K562 (cell line): ENCODE results near the gene UAP1. TPM values are rescaled to one million over a fixed set of nuclear protein-coding genes. Genes with fewer than 3 reads are reported as not detected.

Source experiments
- ATAC-seq: fragments of 200-7000 bp; cut with Tn5 transposase; 3 replicates; pipeline ENCODE4 v1.9.1; 2020; ENCODE audit warnings: moderate library complexity
- BruUV-seq: library from RNA; stranded (reverse); fragments of 400-500 nt; replicated peaks from 2 replicates; lab custom pipeline; 2021; lab: Mats Ljungman, UMichigan
- CTCF ChIA-PET: fragments of 300-600 bp; formaldehyde crosslinking; extraction: SDS; loops from one replicate; lab custom pipeline; 2021; ENCODE audit warnings: low intra/inter-chr PET ratio; lab: Yijun Ruan, JAX
- POLR2A ChIA-PET: fragments of 300-600, 350-650 bp; sonication (Branson Sonifier 250); formaldehyde crosslinking; extraction: SDS; loops from one replicate; lab custom pipeline; 2021; ENCODE audit warnings: antibody characterized with exemption, inconsistent platforms; lab: Yijun Ruan, JAX
- DNase-seq, 4 experiments: peaks; one replicate each; pipeline versions ENCODE4 v3.0.0 to v3.0.0-alpha.2; 2011 to 2018; ENCODE audit warnings: low spot score in 3 of 4, mixed read lengths in 3 of 4; ENCODE audit errors: extremely low read depth in 1 of 4
- FAIRE-seq: peaks from 2 replicates; lab custom pipeline; 2011; peaks lifted over from hg19 to GRCh38; lab: Jason Lieb, UNC
- H2AFZ ChIP-seq: 2 replicates; pipeline ENCODE4 v1.6.0; 2011; ENCODE audit warnings: low read depth, low read length, control low read depth, inconsistent platforms
- H3K27ac ChIP-seq: fragments of 200-600 bp; 3 replicates; pipeline ENCODE4 v1.8.0; 2011; ENCODE audit warnings: low read depth, mild to moderate bottlenecking, control low read depth, inconsistent platforms, low read length, moderate library complexity, mixed read lengths; ENCODE audit errors: extremely low read depth
- H3K27me3 ChIP-seq, 2 experiments: fragments of 300-600 bp in 1 of 2; 2 replicates in 1 of 2; 3 replicates in 1 of 2; pipeline versions ENCODE4 v1.6.0 to v1.8.0; 2011; ENCODE audit warnings: inconsistent platforms in 2 of 2, low read length in 2 of 2, mild to moderate bottlenecking in 1 of 2, mixed read lengths in 1 of 2, moderate library complexity in 1 of 2; ENCODE audit not compliant: control insufficient read depth in 2 of 2, insufficient read depth in 2 of 2
- H3K36me3 ChIP-seq: fragments of 300-600 bp; 3 replicates; pipeline ENCODE4 v1.8.0; 2011; ENCODE audit warnings: mild to moderate bottlenecking, low read length, inconsistent platforms; ENCODE audit not compliant: control insufficient read depth, insufficient read depth
- H3K4me1 ChIP-seq, 2 experiments: fragments of 200-600 bp in 1 of 2; replicated peaks in 1 of 2; 2 replicates in 1 of 2; 3 replicates in 1 of 2; pipeline versions ENCODE4 v1.5.1 to v1.8.0; 2011; ENCODE audit warnings: inconsistent platforms in 2 of 2, low read length in 2 of 2, mild to moderate bottlenecking in 1 of 2, mixed read lengths in 1 of 2, moderate library complexity in 1 of 2; ENCODE audit not compliant: control insufficient read depth in 2 of 2, insufficient read depth in 2 of 2
- H3K4me2 ChIP-seq: 2 replicates; pipeline ENCODE4 v1.6.1; 2011; ENCODE audit warnings: low read length, control low read depth, inconsistent platforms, mixed read lengths; ENCODE audit not compliant: insufficient read depth
- H3K4me3 ChIP-seq: fragments of 200-600 bp; sonication (generic), shearing (Covaris generic); 2 replicates; pipeline ENCODE4 v1.5.1; 2016; ENCODE audit warnings: control low read depth, inconsistent platforms
- H3K79me2 ChIP-seq: fragments of 200-600 bp; 3 replicates; pipeline ENCODE4 v1.8.0; 2011; ENCODE audit warnings: low read length, inconsistent platforms; ENCODE audit not compliant: control insufficient read depth, insufficient read depth
- H3K9ac ChIP-seq, 2 experiments: 2 replicates each; pipeline versions ENCODE4 v1.6.0 to v1.6.1; 2011; ENCODE audit warnings: low read depth in 2 of 2, low read length in 2 of 2, control low read depth in 1 of 2, inconsistent platforms in 1 of 2, mild to moderate bottlenecking in 1 of 2, mixed read lengths in 1 of 2; ENCODE audit not compliant: insufficient read depth in 1 of 2
- H3K9me1 ChIP-seq: one replicate; pipeline ENCODE4 v1.6.0; 2011; ENCODE audit warnings: inconsistent platforms, mild to moderate bottlenecking, low read length, moderate library complexity; ENCODE audit not compliant: control insufficient read depth, insufficient read depth
- H3K9me3 ChIP-seq: replicated peaks from 2 replicates; pipeline ENCODE4 v1.5.1; 2011; ENCODE audit warnings: low read depth, low read length, inconsistent platforms; ENCODE audit not compliant: control insufficient read depth, insufficient read depth
- H4K20me1 ChIP-seq: replicated peaks from 2 replicates; pipeline ENCODE4 v1.6.1; 2011; ENCODE audit warnings: low read length, inconsistent platforms, mixed read lengths; ENCODE audit not compliant: control insufficient read depth, insufficient read depth
- ADNP ChIP-seq: fragments of 200-800 bp; sonication (Bioruptor generic); IDR thresholded peaks from 2 replicates; pipeline ENCODE4 v1.6.1; 2016; ENCODE audit warnings: missing genetic modification characterization, missing compliant biosample characterization
- CXXC5 ChIP-seq: fragments of 250-450 bp; sonication (Bioruptor Pico); IDR thresholded peaks from 2 replicates; pipeline ENCODE4 v1.8.0; 2022; ENCODE audit warnings: inconsistent platforms, mild to moderate bottlenecking, moderate library complexity
- FOXM1 ChIP-seq, 2 experiments: fragments of 450-650 bp in 1 of 2; sonication (generic) in 1 of 2; formaldehyde crosslinking in 1 of 2; IDR thresholded peaks; 2 replicates each; pipeline versions ENCODE4 v1.6.1 to v1.9.0; 2017 to 2022; ENCODE audit warnings: low read depth in 2 of 2, mild to moderate bottlenecking in 2 of 2, missing genetic modification reagents in 1 of 2, moderate library complexity in 1 of 2
- GATAD2A ChIP-seq: fragments of 450-650 bp; IDR thresholded peaks from 2 replicates; pipeline ENCODE4 v1.6.1; 2017
- HDAC1 ChIP-seq, 2 experiments: fragments of 450-650 bp; IDR thresholded peaks; 2 replicates each; pipeline ENCODE4 v1.6.1; 2016 to 2017; ENCODE audit warnings: inconsistent platforms in 1 of 2, mild to moderate bottlenecking in 1 of 2, moderate library complexity in 1 of 2
- KHSRP ChIP-seq: fragments of 450-650 bp; IDR thresholded peaks from 2 replicates; pipeline ENCODE4 v1.6.1; 2017
- OTX1 ChIP-seq: fragments of 450-650 bp; formaldehyde crosslinking; IDR thresholded peaks from 2 replicates; pipeline ENCODE4 v1.4.0; 2022; ENCODE audit warnings: mild to moderate bottlenecking
- PBX2 ChIP-seq, 2 experiments: IDR thresholded peaks in 1 of 2; conservative IDR thresholded peaks in 1 of 2; 2 replicates each; pipeline ENCODE4 v1.6.1; 2016; ENCODE audit warnings: low read depth in 2 of 2, mild to moderate bottlenecking in 1 of 2, missing compliant biosample characterization in 1 of 2, missing genetic modification characterization in 1 of 2, moderate library complexity in 1 of 2
- PML ChIP-seq: IDR thresholded peaks from 2 replicates; pipeline ENCODE4 v1.6.1; 2012; ENCODE audit warnings: low read length, inconsistent platforms
- POLR2A ChIP-seq: fragments of 450-650 bp; conservative IDR thresholded peaks from 2 replicates; pipeline ENCODE4 v1.6.1; 2016
- POLR2B ChIP-seq: fragments of 450-650 bp; IDR thresholded peaks from 2 replicates; pipeline ENCODE4 v1.6.1; 2018; ENCODE audit warnings: low read depth; ENCODE audit not compliant: partially characterized antibody
- RUNX1 ChIP-seq: sonication (generic); IDR thresholded peaks from 2 replicates; pipeline ENCODE4 v1.6.1; 2016; ENCODE audit warnings: antibody characterized with exemption, low read depth
- SMAD1 ChIP-seq: fragments of 150-350 bp; IDR thresholded peaks from 2 replicates; pipeline ENCODE4 v1.6.1; 2014; ENCODE audit warnings: low read length, low read depth; ENCODE audit not compliant: partially characterized antibody
- SRSF1 ChIP-seq: fragments of 200-400 bp; formaldehyde crosslinking; IDR thresholded peaks from 2 replicates; pipeline ENCODE4 v1.6.1; 2017; ENCODE audit warnings: mild to moderate bottlenecking, low read depth, low read length, moderate library complexity
- ZBTB12 ChIP-seq: fragments of 250-450 bp; sonication (Bioruptor Pico); IDR thresholded peaks from 2 replicates; pipeline ENCODE4 v1.4.0; 2020
- ZC3H4 ChIP-seq: sonication (generic); formaldehyde crosslinking; IDR thresholded peaks from 2 replicates; pipeline ENCODE4 v1.9.0; 2021; ENCODE audit warnings: missing genetic modification reagents, borderline replicate concordance
- ZKSCAN8 ChIP-seq: fragments of 200-800 bp; sonication (Bioruptor generic); IDR thresholded peaks from 2 replicates; pipeline ENCODE4 v1.6.1; 2016; ENCODE audit warnings: missing genetic modification characterization, missing compliant biosample characterization
- ZNF668 ChIP-seq: fragments of 250-450 bp; sonication (Bioruptor Pico); IDR thresholded peaks from 2 replicates; pipeline ENCODE4 v1.8.0; 2022; ENCODE audit warnings: mild to moderate bottlenecking, inconsistent platforms
- ZNF707 ChIP-seq: fragments of 250-450 bp; sonication (Bioruptor Pico); conservative IDR thresholded peaks from 2 replicates; pipeline ENCODE4 v1.8.0; 2022; ENCODE audit warnings: inconsistent platforms, mild to moderate bottlenecking, moderate library complexity
- WGBS: fragments of 100-300 bp; shearing (Covaris generic); methylation state at CpG from one replicate; pipeline ENCODE4 v1.1.6; 2016; ENCODE audit warnings: low coverage, mixed read lengths; ENCODE audit not compliant: insufficient coverage; ENCODE audit errors: missing lambda C conversion rate; 5-methylcytosine and 5-hydroxymethylcytosine counted together
- in situ Hi-C: fragments of 300-500 bp; cut with MboI; formaldehyde crosslinking; loops from 4 replicates; pipeline ENCODE4 v1.15.0; 2018; ENCODE audit warnings: inconsistent platforms, mixed read lengths
- intact Hi-C: fragments of 100-400 bp; cut with micrococcal nuclease; formaldehyde crosslinking; loops from 2 replicates; pipeline ENCODE4 v1.14.2; 2022
- polyA plus RNA-seq, 8 experiments: library from polyadenylated mRNA; depleted of rRNA in 4 of 8; stranded (reverse) in 5 of 8; unstranded in 3 of 8; fragments of >200 nt; fragmentation: Nextera tagmentation in 2 of 8; fragmentation: Illumina TruSeq in 1 of 8; extraction: Ambion mirVana in 2 of 8; extraction: Trizol in 1 of 8; gene quantifications; 2 replicates each; pipeline versions ENCODE4 v1.2.1 to v1.2.3, GENCODE V29; 2011 to 2014; ENCODE audit warnings: inconsistent platforms in 1 of 8, missing spikeins in 1 of 8
- total RNA-seq, 7 experiments: library from RNA; depleted of rRNA in 6 of 7; stranded (reverse); fragments of >200 nt in 6 of 7; fragmentation: Illumina TruSeq in 2 of 7; extraction: Trizol in 2 of 7; gene quantifications; 2 replicates each; pipeline versions ENCODE4 v1.2.1 to v1.2.3, GENCODE V29; 2011 to 2021; ENCODE audit warnings: low replicate concordance in 1 of 7

The UAP1 gene
- total and polyA plus RNA-seq, 9 of the 15 experiments (the other 6 are each of a cell fraction or from before 2014, with no cell fraction given): 182 to 317 (median 213) TPM

- no TSS peak for BruUV-seq
- TF ChIP-seq ZKSCAN8 (no peak), ZC3H4 (no peak), RUNX1 (0 out of 2 replicates have a peak, but pooled peaks have one; percentile 21), SRSF1 (0 out of 2 replicates have a peak, but pooled peaks have one; percentile 61), ZNF668 (CRISPR knock-in tag) (no peak), PML (no peak; the same call in 1 of the 2 replicates), POLR2A (peak; percentile 89), FOXM1 (IDR thresholded peaks at IDR 0.05; ENCODE audit: low read depth) (no peak), FOXM1 (CRISPR knock-in tag; IDR thresholded peaks at IDR 0.05; ENCODE audit: low read depth) (peak; percentile 78), PBX2 (CRISPR knock-in tag; IDR thresholded peaks at IDR 0.05; ENCODE audit: low read depth) (peak; percentile 39; the same call in 1 of the 2 replicates), PBX2 (tag; conservative IDR thresholded peaks at IDR 0.05; ENCODE audit: low read depth) (peak; percentile 44), ZBTB12 (CRISPR knock-in tag) (peak; percentile 67; the same call in 1 of the 2 replicates), POLR2B (peak; percentile 75), HDAC1 (IDR thresholded peaks at IDR 0.05) (peak in 1 of 2 experiments; percentile 57; a peak in 2 of 4 replicates), ZNF707 (CRISPR knock-in tag) (no peak), ADNP (tag) (no peak), GATAD2A (peak; percentile 69), KHSRP (no peak), SMAD1 (peak; percentile 12), CXXC5 (CRISPR knock-in tag) (peak; percentile 94), OTX1 (0 out of 2 replicates have a peak, but pooled peaks have one; percentile 35)
Measured at GRCh38 chr1:162561037-162561615, 396 bp upstream of the UAP1 start.

More at GRCh38 chr1:162561037-162561615, 396 bp upstream of the UAP1 start:
- peak overlapping the region; percentile 83 for H3K27ac ChIP-seq
- peak overlapping the region; percentile 81 for H3K4me2 ChIP-seq
- peaks cover 6% of the 10 kb centered on the region; the same call in 1 of the 2 replicates for H4K20me1 ChIP-seq
- no peaks in the 10 kb centered on the region for H3K9me1 ChIP-seq
- H3K4me1 ChIP-seq: peaks cover 19 to 21% of the 10 kb centered on the region in 2 experiments; a peak in 4 of 5 replicates
- H3K4me3 ChIP-seq: peak overlapping the region; percentile 84
- H3K27me3 ChIP-seq: no peaks in the 10 kb centered on the region
- peaks cover 14% of the 10 kb centered on the region for H3K36me3 ChIP-seq
- DNase-seq (peak; percentile 97 to 99 (median 98)), FAIRE-seq (peak; percentile 72), ATAC-seq (peak; percentile 90)
- intact Hi-C loops: loop anchor here (1.0 kb wide), 1 partner anchor 204 kb away; no protein-coding TSS in a partner anchor
- under 1% methylated on average over 44 of the region's 53 CpGs for WGBS
- H3K79me2 ChIP-seq: peaks cover 47% of the 10 kb centered on the region
- ChIA-PET POLR2A (interaction anchor here (0.5 to 2.5 kb wide), 8 partner anchors 10 to 1885 kb away, joined by 3 to 17 read pairs (median 4); no protein-coding TSS in a partner anchor), CTCF (no interaction called here)
- in situ Hi-C loops: no loop called here
- H3K9ac ChIP-seq: peak overlapping the region; percentile 85 to 92
- H2AFZ ChIP-seq: peak overlapping the region; percentile 96
- no peaks in the 10 kb centered on the region for H3K9me3 ChIP-seq
